Endothelial cell of umbilical vein (primary cell): Measurements from ENCODE around the gene FAM72D.
"Not testable (repeated sequence)": the region's sequence is repeated elsewhere in the genome, so short reads cannot be mapped to it uniquely, and the experiment has no call there.

Experiments used
- CTCF ChIP-seq, 2 donors: IDR thresholded peaks; 1 replicate in 1 of 2; 2 replicates in 1 of 2; pipeline ENCODE4 v1.5.1; 2011; ENCODE audit warnings: low read length in 2 of 2, mild to moderate bottlenecking in 2 of 2, moderate library complexity in 2 of 2, control low read depth in 1 of 2, inconsistent platforms in 1 of 2, low read depth in 1 of 2; ENCODE audit not compliant: insufficient read depth in 1 of 2; ENCODE audit errors: extremely low read depth in 1 of 2
- EZH2 ChIP-seq: IDR thresholded peaks from 2 replicates; pipeline ENCODE4 v1.6.1; 2012; ENCODE audit warnings: borderline replicate concordance, low read depth, mild to moderate bottlenecking, moderate library complexity, low read length, inconsistent platforms; ENCODE audit not compliant: severe bottlenecking
- MAX ChIP-seq: IDR thresholded peaks from 2 replicates; pipeline ENCODE4 v1.6.1; 2011; ENCODE audit not compliant: insufficient read depth, insufficient read length
- POLR2A ChIP-seq: IDR thresholded peaks from 2 replicates; pipeline ENCODE4 v1.6.1; 2012; ENCODE audit warnings: low read depth, mild to moderate bottlenecking, control low read depth, low read length
- POLR2AphosphoS5 ChIP-seq: IDR thresholded peaks from 2 replicates; pipeline ENCODE4 v1.6.1; 2012; ENCODE audit warnings: low read depth, mild to moderate bottlenecking, control low read depth, low read length, moderate library complexity; ENCODE audit not compliant: insufficient read depth

GRCh38 chr1:145076877-145077276, 18.9 kb upstream of the FAM72D start:
- not testable (repeated sequence) for TF ChIP-seq CTCF (IDR thresholded peaks at IDR 0.05; ENCODE audit: extremely low read depth in 1 of 2, insufficient read depth in 1 of 2, low read depth in 1 of 2, low read length in 2 of 2); POLR2A; MAX; EZH2; POLR2AphosphoS5
